Measurements from ENCODE around the gene TRA2B.

TRA2B gene

DNA sequence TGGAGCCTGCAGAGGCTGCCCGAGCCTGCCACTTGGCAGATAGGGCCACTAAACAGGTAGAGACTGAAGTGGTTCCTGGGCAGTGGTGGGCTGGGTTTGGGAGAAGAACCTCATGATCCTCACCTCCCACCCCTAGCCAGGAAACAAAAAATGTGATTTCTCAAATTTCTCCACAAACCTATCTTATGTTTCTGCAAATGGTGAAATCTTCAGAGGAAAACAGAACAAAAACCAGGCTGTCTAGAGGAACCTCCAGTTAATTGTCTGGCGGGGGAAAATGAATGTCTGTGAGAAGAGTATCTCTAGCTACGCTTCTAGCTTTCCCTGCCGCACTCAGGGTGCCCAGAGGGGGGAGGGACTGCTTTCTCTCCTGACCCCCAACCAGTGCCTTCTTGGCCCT is 55.9 kb downstream of the TRA2B start:
- no peak for DNase-seq (ENCODE audit: extremely low read depth in 1 of 2, low read depth in 1 of 2)

DNA sequence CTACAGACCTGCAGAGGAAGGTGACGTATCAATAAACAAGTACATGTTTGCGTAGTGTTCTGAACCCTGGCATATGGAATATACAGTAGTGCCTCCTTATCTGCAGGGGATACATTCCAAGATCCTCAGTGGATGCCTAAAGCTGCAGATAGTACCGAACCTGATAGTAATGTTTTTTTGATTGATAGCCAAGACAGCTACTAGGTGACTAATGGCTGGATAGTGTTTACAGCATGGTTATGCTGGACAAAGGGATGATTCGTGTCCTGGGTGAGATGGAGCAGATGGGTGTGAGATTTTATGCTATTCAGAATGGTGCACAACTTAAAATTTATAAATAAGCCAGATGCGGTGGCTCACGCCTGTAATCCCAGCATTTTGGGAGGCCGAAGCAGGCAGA is 57.2 kb downstream of the TRA2B start:
- DNase-seq (ENCODE audit: extremely low read depth in 1 of 2, low read depth in 1 of 2), result no peak

DNA sequence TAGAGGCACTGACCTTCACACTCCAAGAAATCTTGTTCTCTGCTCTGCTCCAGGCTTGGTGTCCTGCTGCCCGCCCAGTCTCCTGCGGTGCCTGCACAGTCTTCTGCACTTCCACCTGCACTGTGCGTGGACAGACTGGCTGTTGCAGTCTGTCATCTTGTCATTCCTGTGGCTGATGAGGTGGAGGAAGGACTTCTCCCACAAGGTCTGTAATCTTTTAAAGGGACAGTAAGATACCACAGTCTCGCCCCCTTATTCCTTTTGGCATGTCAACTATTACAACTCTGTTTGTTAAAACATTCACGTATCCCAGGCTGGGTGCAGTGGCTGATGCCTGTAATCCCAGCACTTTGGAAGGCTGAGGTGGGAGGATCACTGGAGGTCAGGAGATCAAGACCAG is 58.9 kb downstream of the TRA2B start:
- no peak for DNase-seq (ENCODE audit: extremely low read depth in 1 of 2, low read depth in 1 of 2)

DNA sequence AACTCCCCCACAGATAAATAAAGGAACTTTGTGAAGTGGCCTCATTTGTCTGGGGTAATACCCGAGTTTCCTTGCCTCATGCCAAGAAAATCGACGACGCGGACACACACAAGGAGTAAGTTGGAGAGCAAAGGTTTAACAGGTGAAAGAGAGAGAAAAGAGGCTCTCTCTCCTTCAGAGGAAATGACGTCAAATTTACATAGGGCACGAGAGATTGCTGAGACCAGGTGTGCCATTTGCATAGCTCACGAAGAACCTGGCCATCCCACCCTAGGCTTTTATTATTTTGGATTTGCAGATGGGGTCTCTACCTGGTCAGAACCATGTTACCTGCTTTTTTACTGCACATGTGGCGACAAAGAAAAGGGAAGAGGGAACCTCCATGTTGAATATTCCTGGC is 63.7 kb downstream of the TRA2B start:
- no peak for DNase-seq (ENCODE audit: extremely low read depth in 1 of 2, low read depth in 1 of 2)

DNA sequence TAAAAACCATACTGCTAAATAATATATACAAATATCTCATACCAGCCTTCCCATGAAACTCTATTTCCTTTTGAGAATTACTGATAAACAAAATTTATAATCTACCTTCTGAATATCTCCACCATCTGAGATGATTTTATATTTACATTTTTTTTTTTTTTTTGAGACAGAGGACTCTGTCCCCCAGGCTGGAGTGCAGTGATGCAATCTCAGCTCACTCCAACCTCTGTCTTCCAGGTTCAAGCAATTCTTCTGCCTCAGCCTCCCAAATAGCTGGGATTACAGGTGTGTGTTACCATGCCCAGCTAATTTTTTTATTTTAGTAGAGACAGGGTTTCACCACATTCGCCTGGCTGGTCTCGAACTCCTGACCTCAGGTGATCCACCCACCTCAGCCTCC is 70.2 kb downstream of the TRA2B start:
- DNase-seq (ENCODE audit: extremely low read depth in 1 of 2, low read depth in 1 of 2), result no peak

DNA sequence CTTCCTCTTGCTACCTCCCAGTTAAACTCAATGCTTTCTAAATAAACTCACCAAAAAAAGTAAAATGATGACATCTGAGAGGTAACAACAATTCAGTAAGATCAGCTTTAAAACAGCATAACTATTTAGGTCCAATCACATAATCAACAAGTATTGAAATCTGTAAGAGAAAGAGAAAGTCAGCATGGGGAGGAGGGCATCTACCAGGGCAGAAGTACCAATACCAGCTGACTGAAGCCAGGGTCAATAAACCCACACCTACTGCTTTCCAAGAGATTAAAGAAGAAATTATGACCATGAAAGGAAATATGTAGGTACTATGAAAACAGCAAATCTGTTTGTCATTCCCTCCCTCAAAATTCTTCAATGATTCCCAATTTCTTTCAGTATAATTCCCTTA is 70.8 kb downstream of the TRA2B start:
- no peak for DNase-seq (ENCODE audit: extremely low read depth in 1 of 2, low read depth in 1 of 2)

DNA sequence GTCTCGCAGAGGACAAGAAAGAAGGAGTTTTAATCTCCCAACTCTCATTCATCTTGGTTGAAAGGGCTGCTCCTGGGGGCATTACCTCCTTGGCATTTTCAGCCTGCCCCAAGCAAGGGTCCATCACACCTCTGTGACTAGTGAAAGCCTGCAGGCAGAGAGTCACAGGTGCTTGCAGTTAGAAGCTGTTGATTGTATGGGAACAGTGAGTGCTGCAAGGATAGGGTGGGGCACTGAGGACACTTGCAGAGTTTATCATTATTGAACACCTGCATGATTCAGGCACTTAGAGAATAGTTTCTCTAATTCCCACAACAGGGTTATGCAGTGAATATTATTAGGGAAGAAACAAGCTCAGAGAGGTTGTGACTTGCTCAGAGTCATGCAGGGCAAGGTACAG is 71.3 kb downstream of the TRA2B start:
- DNase-seq (ENCODE audit: extremely low read depth in 1 of 2, low read depth in 1 of 2), result no peak
